Left kidney (tissue), 8 donors: Measurements from ENCODE around the gene CAVIN4. TPM values are rescaled to one million over a fixed set of nuclear protein-coding genes. Genes with fewer than 3 reads are reported as not detected.

Source experiments
- DNase-seq: peaks from one replicate; pipeline ENCODE4 v3.0.0-alpha.2; 2013
- long read RNA-seq, 8 donors: transcript quantifications; one replicate each; lab custom pipeline, GENCODE V29; 2026
- polyA plus RNA-seq: library from polyadenylated mRNA; unstranded; fragments of 120-200 nt; gene quantifications from one replicate; pipeline ENCODE4 v1.2.1, GENCODE V29; 2013; ENCODE audit not compliant: insufficient read length

Gene CAVIN4, protein sequence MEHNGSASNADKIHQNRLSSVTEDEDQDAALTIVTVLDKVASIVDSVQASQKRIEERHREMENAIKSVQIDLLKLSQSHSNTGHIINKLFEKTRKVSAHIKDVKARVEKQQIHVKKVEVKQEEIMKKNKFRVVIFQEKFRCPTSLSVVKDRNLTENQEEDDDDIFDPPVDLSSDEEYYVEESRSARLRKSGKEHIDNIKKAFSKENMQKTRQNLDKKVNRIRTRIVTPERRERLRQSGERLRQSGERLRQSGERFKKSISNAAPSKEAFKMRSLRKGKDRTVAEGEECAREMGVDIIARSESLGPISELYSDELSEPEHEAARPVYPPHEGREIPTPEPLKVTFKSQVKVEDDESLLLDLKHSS
- polyA plus RNA-seq: 5.5 TPM
- long read RNA-seq, donor 1: 0 reads
- long read RNA-seq, donor 2, partial matches to known transcripts: 0 of 1 reads
- long read RNA-seq, donor 2, other reads (novel, unspliced or antisense): 0 of 1 reads
- long read RNA-seq, donor 3, partial matches to known transcripts: 0 of 1 reads
- long read RNA-seq, donor 3, other reads (novel, unspliced or antisense): 0 of 1 reads
- long read RNA-seq, donor 4: 0 reads
- long read RNA-seq, donor 5: 0 reads
- long read RNA-seq, donor 6: 0 reads
- long read RNA-seq, donor 7: 0 reads
- long read RNA-seq, donor 8: 0 reads

DNA sequence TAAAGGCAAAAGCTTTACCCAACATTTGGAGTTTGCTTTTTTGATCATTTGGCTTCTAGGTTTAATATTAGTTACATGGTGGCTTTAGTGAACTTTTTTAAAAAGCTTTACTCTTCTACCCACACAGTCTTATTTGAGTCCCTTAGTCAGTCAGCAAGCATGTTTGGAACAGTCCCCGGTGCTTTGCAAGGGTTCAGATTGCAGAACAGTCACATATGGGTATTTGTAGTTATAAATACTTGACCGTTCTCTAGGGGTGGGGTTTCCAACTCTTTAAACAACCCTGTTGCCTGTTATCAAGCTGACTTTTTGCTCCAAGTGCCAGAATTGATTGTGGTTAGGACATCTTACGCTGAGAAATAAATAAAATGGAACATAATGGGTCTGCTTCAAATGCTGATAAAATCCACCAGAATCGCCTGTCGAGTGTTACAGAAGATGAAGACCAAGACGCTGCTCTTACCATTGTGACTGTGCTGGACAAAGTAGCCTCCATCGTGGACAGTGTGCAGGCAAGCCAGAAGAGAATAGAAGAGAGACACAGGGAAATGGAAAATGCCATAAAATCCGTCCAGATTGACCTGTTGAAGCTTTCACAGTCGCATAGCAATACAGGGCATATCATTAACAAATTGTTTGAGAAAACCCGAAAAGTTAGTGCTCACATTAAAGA is at the start of gene CAVIN4:
TSS of gene CAVIN4 (plus strand) at position 304 of the 673 bp plus-strand sequence. CDS start at position 369, 65 bp downstream.
- DNase-seq: no peak

DNA sequence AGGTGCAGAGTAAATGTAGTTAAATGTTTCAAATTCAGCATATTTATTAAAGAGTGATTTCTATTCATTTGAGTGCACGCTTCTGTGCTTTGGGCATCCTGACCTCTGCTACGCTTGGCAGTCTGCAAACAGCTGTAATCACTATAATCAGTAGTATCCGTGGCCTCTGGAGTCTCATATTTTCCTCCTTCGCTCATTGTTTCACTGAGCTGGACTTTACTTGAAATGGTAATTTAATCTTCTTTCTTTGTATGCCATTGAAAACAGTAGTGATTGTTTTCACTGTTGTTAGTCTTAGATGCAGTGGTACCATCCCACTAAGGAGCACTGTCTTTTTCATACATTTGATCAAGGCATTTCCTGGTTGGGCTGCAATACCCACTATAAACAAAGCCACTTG is 43.5 kb upstream of the CAVIN4 start:
- DNase-seq: no peak

DNA sequence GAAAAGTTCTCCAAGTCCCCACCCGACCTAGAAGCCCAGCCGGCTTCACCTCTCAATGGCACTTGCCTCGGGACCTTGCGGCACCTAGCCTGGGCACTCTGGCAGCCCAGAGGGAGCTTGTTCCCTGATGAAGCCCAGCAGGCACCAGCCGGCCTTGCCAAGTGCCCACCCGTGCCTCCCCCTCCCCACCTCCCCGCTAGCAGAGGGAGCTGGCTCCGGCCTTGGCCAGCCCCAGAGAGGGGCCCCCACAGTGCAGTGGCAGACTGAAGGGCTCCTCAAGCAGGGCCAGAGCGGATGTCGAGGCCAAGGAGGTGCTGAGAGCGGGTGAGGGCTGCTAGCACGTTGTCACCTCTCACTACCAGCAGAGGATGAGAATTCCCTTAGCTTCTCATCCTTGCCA is 37.6 kb upstream of the CAVIN4 start:
- no peak for DNase-seq

DNA sequence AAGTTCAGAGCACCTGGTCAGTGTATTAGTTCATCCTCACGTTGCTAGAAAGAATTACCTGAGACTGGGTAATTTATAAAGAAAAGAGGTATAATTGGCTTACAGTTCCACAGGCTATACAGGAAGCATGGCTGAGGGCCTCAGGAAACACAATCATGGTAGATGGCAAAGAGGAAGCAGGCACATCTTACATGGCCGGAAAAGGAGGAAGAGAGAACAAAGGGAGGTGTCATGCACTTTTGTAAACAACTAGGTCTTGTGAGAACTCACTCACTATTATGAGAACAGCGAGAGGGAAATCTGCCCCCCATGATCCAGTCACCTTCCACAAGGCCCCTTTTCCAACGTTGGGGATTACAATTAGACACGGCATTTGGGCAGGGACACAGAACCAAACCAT is 28.8 kb upstream of the CAVIN4 start:
- no peak for DNase-seq

DNA sequence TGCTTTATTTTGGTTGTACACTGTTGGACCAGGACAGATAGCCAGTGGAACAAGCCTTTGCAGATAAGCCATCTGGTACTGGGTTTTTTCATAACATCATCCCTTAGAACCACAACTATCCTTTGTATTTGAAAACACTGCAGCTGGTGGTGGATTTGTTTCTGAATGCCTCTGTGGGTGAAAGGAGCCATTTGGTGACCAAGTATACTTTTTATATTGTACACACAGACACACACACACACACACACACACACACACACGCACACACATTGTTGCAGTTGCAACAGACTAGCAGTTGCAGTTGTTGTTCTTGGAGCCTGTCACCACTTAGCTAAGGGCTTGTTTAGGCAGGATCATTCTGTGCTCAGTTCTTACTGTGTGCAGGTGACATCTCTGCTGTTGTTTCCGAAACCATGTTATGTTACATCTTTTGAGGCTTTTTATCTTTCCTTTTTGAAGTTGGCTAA is 22.9 kb upstream of the CAVIN4 start:
- no peak for DNase-seq

DNA sequence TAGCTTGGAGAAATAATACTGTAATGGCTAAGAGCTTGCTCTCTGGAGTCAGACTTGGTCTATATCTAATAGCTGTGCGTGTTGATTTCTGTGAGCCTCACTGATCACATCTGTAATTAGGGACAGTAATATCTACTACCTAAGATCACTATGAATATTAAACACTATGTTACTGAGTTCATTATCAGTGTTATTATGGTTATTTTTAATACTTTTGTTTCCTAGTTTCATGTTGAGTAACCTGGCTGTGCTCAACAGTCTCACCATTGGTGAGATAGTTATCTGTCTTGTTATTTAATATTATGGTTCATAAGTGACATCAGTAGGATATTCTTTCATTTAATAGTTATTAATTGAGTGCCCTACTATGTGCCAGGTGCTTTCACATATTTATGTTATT is 22.4 kb upstream of the CAVIN4 start:
- no peak for DNase-seq

DNA sequence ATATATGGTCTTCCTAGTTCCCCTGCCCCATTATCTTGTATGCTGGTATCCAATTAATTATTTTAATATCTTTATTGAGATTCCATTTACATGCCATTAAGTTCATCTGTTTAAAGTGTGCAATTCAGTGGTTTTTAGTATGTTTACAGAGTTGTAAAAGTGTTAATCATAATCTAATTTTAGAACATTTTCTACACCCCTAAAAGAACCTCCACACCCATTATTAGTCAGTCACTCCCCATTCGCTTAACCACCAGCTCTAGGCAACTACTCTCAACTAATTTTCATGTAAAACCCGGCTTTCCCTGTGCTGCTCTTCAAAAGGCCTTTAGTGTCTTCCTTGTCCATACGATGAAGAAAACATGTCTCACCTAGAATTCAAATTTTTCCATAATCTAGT is 20.8 kb upstream of the CAVIN4 start:
- no peak for DNase-seq

DNA sequence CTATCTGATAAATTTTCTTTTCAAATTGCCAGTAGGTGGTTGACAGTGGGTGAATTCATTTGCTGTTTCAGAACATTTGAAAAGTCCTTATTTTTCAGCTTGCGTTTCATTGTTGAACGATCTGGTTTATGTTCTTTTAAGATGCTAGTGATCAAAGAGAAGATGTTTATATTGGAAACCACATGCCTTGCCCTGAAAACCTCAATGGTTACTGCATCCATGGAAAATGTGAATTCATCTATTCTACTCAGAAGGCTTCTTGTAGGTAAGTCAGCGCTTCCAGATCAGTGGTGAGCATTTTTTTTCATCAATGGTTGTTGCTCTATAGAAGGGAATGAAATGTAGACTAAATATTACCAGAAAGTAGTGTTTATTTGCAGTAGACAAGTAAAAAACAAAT is 16.6 kb upstream of the CAVIN4 start:
- DNase-seq: no peak

DNA sequence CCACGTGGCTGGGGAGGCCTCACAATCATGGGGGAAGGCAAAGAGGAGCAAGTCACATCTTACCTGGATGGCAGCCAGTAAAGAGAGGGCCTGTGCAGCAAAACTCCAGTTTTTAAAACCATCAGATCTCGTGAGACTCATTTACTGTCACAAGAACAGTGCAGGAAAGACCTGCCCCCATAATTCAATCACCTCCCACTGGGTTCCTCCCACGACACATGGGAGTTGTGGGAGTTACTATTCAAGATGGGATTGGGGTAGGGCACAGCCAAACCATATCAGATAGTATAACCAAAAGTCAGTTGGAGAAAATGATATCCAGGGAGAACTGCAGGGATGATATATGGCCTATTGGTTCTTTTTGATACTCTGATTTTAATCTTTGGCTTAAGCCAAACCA is 10.0 kb upstream of the CAVIN4 start:
- DNase-seq: no peak

DNA sequence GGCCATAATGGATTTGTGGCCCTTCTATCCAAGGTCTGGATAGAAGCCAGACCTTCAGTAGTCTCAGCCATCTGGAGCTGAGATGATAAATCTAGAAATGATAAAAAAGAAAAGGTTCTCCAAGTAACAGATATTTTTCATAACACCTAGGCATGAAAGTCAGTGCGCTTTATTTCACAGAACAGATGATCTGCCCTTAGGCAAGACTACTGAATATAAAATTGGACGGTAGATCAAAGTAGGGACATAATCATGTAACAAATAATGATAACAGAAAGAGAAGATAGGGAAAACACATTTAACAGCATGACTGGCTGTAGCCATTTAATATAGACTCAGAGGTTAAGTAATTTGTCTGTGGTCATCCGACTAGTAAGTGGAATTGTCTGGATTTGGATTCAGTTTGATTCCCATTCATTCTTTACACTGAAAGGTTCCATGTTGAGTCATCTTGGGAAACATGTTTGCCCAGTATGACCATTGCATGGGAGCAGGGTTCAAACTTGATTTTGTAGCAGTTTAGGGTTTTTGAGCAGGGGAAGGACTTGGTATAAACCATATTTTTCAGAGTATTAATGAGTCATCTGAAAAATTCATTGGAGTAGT is 4.1 kb upstream of the CAVIN4 start:
- no peak for DNase-seq

DNA sequence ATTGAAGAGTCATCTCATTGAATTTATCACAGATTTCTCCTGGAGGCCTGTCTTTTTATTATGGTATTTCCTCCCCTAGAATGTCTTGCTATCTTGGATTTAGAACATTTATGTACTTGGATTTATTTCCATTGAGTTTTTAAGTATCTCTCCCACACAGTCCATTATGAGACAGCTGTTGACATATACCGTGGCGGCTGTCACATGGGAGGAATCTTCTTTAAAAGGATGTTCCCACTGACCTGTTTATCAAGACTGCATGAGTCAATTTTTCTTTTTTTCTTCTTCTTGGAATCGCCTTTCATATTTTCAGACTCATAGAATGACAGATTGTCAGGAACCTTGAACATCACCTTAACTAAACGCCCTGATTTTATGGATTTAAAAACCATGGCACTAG is 2.9 kb upstream of the CAVIN4 start:
- no peak for DNase-seq

DNA sequence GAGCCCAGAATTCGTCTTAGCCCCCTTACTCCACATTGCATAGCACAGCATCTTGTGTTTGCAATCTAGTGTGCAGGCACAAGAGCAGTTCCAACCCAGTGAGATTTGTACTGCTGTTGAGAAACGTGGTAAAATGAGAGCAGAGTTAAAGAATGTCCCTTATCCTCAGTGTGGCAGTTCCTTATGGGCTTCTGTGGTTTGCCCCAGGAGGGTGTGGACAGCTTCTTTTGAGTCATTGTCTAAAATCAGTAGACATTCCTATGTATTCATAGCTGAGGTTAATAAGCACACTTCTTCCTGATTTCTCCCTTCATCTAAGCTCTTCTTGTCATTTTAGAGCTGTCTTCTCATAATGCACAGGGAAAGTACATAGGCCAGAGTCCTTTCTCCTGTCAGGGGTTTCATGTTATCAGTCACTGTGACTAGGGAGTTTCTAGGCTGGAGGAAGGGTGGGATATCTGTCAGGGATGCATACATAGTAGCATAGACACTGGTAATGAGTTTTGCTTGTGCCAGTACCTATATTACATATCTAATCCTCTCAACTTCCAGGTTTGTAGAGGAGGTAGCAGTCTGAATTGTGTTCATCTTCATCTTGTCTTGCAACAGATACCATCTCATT is 2.0 kb upstream of the CAVIN4 start:
- DNase-seq: no peak

DNA sequence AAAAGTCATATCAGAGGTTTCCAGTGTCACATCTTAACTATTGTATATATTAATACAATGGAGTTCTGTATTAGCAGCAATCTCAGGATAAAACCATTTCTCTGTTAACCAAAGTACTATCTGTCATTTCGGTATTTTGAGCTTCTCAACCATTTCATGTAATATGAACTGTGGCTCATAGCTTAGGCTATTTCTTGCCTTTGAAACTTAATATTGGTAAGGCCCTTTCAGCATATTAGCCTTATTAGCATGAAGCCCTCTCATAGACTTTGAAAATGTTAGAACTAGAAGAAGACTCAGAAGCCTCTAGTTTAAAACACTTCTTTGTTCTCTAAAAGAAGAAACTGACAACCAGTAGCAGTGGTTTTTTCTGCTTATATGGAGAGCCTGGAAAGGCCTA is 731 bp downstream of the CAVIN4 start:
- no peak for DNase-seq

DNA sequence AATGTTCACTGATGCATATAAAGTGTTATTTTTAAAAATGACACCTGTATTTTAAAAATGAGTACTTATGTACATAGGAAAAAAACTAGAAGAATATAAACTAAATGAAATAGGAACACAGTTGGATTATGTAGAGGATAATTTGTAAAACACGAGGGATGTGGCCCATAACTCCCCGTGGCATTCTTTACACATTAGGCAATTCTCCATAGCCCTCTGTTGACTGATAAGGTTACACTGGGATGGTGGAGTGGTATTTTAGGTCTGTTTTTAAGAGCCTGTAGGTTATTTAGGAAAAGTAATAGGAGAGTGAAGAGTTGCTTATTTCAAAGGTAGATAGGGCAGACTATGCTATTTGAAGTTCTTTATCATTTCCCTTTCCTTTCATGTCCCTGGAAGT is 1.8 kb downstream of the CAVIN4 start:
- DNase-seq: no peak

DNA sequence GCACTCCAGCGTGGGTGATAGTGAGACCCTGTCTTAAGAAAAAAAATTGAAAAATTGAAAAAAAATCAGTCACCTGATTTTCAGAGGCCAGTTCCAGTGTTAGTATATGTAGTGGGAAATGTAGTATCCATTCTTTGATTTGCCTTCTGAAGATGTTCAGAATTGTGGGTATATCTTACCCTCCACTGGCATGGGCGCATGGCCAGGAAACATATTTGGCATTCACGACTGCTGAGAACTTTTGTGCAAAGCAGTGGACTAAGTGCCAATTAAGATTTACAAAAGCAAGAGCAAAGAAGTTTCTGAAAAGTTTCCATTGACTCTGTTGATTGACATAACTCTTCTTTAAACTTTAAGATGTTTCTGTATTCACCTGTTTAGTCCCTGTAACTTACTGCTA is 2.4 kb downstream of the CAVIN4 start:
- DNase-seq: no peak

DNA sequence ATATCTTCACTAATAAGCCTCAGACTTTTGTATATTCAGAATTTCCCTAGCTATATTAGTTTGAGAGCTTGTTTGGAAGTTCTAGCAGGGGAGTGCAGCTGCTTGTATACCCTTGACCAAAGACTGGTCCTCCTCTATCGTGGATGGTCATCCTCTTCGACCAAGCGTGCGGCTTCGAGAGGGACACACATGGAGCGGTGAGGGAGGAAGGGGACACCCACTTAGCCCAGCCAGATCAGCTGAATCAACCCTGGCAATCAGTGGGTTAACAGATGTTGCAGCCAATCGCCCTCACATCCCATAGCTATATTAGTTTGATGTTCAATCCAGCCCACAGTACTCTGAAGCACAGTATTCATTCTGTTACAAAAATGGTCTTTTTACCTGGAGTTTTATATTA is 3.2 kb downstream of the CAVIN4 start:
- DNase-seq: no peak

DNA sequence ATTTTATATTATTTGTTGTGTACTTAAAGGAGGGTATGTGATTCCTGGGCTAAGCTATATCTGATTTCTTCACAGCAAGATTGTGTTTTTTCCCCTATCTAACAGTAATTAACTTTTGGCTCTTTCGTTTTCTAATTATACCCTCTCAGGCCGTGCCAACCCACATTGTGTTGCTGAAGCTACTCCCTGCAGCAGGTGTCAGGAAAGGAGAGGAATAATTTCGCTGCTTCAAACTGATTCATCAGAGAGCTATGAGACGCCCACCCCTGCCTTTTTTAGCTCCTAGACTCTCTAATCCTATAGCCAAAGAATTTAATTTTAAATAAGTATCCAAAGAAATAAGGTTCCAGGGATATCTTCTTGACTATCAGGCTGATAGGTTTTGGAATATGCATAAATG is 3.8 kb downstream of the CAVIN4 start:
- DNase-seq: no peak

DNA sequence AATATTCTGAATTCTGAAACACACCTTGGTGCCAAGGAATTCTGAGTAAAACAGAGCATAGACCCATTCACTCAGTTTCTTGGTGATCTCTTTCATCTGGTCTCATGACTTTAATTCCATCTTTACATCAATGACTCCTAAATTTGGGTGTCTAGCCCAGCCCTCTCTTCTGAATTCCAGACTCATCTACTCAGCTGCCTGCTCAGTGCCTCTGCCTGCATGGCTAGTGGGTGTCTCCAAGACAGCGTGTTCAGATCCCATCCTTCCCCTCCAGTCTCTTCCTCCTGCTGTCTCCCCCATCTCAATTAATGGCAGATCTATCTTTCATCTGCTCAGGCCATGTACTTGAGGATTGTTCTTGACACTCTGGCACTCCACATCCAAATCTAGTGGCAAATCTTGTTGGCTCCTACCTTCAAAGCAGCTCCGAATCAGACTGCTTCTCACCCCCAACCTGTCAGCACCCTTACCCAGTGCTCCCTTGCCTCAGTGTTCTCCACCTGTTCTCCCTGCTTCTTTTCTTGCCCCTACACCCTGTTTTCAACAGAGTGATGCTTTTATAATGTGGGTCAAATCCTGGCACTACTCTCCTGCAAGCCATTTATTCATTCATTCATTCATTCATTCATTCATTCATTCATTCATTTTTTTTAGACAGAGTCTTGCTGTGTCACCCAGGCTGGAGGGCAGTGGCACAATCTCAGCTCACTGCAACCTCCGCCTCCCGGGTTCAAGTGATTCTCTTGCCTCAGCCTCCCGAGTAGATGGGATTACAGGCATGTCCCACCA is 5.3 kb downstream of the CAVIN4 start:
- no peak for DNase-seq

DNA sequence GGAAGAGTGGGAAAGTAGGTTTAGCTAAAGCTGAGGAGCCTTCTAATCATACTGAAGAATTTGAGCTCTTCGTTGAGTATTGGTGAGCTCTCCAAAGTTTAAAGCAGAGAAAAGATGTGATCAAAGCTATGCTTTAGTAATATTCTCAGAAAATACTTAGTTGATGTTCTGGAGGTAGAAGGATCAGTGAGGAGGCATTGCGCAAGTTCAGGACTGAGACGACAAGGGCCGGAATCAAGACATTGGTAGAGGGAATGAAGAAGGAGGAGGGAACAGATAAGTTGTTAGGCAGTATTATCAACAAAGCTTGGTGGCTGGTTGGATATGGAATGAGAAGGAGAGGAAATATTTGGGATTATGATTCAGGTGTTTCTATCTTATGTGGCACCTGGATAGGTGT is 7.1 kb downstream of the CAVIN4 start:
- DNase-seq: no peak

DNA sequence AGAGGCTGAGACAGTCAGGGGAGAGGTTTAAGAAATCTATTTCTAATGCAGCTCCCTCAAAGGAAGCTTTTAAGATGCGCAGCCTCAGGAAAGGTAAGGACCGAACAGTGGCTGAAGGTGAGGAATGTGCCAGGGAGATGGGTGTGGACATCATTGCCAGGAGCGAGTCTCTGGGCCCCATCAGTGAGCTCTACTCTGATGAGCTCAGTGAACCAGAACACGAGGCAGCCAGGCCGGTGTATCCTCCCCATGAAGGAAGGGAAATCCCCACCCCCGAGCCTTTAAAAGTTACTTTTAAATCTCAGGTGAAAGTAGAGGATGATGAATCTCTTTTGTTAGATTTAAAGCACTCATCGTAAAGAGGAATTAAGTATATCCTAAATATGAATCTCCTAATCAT is 8.2 kb downstream of the CAVIN4 start:
- no peak for DNase-seq

DNA sequence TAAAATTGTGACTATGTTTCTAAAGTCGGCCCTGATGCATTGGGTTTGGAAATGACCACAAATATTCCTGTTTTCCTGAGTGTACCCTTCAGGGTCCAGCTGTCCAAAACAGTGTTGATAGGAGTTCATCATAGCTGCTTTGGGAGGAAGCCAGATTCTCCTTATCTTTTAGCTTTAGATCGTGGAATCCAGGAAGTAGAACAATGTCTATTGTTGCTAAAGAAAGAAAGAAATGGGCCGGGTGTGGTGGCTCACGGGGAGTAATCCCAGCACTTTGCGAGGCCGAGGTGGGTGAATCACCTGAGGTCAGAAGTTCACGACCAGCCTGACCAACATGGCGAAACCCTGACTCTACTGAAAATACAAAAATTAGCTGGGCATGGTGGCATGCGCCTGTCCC is 9.5 kb downstream of the CAVIN4 start:
- no peak for DNase-seq
